Measurements from ENCODE around the gene UGGT1.

The UGGT1 gene

DNA sequence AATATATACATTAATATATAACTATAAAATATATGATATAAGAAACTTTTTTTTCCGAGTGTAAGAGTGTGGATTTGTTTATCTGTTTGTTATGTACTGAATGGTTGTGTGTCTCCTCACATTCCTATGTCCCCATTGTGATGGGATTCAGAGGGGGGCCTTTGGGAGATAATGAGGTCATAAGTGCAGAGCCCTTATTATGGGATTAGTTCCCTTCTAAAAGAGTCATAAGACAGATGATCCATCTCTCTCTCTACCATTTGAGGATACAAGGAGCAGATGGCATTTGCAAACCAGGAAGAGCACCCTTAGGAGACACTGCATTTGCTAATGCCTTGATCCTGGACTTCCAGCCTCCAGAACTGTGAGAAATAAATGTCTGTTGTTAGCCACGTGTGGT lies 32.9 kb upstream of the UGGT1 start:
- H3K27ac ChIP-seq: no peak overlapping the region
- TF ChIP-seq ZFX (IDR thresholded peaks at IDR 0.05; ENCODE audit: borderline replicate concordance): no peak
- TF ChIP-seq, protein P1, sequence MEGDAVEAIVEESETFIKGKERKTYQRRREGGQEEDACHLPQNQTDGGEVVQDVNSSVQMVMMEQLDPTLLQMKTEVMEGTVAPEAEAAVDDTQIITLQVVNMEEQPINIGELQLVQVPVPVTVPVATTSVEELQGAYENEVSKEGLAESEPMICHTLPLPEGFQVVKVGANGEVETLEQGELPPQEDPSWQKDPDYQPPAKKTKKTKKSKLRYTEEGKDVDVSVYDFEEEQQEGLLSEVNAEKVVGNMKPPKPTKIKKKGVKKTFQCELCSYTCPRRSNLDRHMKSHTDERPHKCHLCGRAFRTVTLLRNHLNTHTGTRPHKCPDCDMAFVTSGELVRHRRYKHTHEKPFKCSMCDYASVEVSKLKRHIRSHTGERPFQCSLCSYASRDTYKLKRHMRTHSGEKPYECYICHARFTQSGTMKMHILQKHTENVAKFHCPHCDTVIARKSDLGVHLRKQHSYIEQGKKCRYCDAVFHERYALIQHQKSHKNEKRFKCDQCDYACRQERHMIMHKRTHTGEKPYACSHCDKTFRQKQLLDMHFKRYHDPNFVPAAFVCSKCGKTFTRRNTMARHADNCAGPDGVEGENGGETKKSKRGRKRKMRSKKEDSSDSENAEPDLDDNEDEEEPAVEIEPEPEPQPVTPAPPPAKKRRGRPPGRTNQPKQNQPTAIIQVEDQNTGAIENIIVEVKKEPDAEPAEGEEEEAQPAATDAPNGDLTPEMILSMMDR (IDR thresholded peaks at IDR 0.05): no peak

DNA sequence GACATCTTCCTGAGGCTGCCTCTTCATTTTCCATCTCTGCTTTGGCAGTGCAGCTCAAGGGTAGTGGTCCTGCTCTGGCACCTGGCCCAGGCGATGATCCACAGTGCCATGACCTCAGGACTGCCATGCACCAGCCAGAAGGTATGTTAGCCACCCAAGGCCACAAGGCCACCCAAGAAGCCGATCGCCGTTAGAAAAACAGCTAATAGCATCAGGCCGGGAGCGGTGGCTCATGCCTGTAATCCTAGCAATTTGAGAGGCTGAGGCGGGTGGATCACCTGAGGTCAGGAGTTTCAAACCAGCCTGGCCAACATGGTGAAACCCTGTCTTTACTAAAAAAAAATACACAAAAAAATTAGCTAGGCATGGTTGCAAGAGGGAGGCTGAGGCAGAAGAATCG lies 28.4 kb upstream of the UGGT1 start:
- TF ChIP-seq ZFX (IDR thresholded peaks at IDR 0.05; ENCODE audit: borderline replicate concordance): no peak
- TF ChIP-seq, protein P1 (IDR thresholded peaks at IDR 0.05): no peak
- no peak overlapping the region for H3K27ac ChIP-seq

DNA sequence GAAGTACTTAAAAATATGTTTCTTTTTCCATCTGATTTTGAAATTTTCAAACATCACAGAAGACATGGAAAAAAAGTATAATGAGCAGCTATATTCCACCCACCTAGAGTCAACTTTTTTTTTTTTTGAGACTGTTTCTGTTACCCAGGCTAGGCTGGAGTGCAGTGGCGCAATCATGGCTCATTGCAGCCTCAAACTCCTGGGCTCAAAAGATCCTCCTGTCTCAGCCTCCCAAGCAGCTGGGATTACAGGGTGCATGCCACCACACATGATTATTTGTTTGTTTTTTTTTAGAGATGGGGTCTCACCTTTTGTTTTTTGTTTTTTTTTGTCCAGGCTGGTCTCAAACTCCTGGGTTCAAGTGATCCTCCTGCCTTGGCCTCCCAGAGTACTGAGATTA lies 26.6 kb upstream of the UGGT1 start:
- no peak overlapping the region for H3K27ac ChIP-seq
- TF ChIP-seq, protein P1 (IDR thresholded peaks at IDR 0.05): no peak
- no peak for TF ChIP-seq ZFX (IDR thresholded peaks at IDR 0.05; ENCODE audit: borderline replicate concordance)

DNA sequence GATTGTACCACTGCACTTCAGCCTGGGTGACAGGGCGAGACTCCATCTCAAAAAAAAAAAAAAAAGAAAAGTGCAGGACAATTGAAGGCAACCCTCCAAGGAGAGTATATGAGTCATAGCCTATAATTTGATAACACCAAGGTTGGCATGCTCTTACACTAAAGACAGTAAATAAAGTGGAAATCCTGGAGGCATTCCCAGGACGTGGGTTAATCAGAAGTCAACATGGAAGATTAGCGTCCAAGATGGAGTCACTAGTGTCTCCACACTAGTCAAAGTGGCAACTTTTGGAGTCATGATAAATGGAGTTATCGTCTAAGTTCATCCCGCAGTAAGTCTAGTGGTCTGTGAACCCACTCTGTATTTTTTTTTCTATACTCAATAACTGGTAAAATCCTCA lies 21.2 kb upstream of the UGGT1 start:
- H3K27ac ChIP-seq: no peak overlapping the region
- no peak for TF ChIP-seq ZFX (IDR thresholded peaks at IDR 0.05; ENCODE audit: borderline replicate concordance)
- TF ChIP-seq, protein P1 (IDR thresholded peaks at IDR 0.05): no peak

DNA sequence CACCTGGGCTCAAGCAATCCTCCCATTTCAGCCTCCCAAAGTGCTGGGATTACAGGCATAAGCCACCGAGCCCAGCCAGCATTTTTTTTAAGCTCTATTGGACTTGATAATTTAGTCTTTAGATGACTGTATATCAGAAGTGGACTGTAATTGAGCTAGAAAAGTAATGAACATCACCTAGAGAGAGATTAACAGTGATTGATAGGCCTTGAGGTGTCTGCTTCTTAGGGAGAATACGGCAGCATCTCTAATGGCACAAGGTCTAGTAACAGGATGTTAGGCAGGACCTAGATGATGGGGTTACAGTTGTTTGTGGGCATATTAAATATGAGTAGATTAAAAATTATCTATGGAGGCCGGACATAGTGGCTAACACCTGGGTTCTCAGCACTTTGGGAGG lies 17.7 kb upstream of the UGGT1 start:
- H3K27ac ChIP-seq: no peak overlapping the region
- TF ChIP-seq, protein P1 (IDR thresholded peaks at IDR 0.05): no peak
- no peak for TF ChIP-seq ZFX (IDR thresholded peaks at IDR 0.05; ENCODE audit: borderline replicate concordance)

DNA sequence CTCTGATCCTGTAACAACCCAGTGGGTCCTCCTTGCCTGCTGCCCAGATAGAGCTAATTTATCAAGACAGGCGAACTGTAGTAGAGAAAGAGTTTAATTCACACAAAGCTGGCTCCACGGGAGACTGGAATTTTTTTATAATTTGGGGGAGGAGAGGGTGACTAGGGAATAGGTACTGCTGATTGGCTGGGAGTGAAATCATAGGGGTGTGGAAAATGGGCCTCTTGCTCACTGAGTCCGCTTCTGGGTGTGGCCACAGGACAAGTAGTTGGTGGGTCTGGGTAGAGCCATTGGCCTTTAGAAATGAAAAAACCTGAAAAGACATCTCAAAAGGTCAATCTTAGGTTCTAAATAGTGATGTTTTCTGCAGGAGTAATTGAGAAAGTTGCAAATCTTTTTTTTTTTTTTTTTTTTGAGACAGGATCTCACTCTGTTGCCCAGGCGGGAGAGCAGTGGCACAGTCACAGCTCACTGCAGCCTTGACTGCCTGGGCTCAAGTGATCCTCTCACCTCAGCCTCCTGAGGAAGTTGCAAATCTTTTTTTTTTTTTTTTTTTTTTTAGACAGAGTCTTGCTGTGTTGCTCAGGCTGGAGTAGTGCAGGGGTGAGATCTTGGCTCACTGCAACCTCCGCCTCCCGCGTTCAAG lies 14.4 kb upstream of the UGGT1 start:
- TF ChIP-seq, protein P1 (IDR thresholded peaks at IDR 0.05): no peak
- no peak for TF ChIP-seq ZFX (IDR thresholded peaks at IDR 0.05; ENCODE audit: borderline replicate concordance)
- no peak overlapping the region for H3K27ac ChIP-seq

DNA sequence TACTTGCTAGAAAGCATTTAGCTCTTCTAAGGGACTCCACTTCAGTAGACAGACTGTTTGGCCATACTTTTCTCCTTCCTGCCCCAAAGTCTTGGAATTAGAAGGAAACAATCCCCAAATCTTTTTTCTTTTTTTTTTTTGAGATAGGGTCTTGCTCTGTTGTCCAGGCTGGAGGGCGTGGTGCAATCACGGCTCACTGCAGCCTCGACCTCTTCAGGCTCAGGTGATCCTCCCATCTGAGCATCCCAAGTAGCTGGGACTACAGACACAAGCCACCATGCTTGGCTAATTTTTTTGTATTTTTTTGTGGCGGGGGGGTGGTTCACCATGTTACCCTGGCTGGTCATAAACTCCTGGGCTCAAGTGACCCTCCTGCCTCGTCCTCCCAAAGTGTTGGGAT lies 6.2 kb upstream of the UGGT1 start:
- TF ChIP-seq ZFX (IDR thresholded peaks at IDR 0.05; ENCODE audit: borderline replicate concordance): no peak
- no peak overlapping the region for H3K27ac ChIP-seq

DNA sequence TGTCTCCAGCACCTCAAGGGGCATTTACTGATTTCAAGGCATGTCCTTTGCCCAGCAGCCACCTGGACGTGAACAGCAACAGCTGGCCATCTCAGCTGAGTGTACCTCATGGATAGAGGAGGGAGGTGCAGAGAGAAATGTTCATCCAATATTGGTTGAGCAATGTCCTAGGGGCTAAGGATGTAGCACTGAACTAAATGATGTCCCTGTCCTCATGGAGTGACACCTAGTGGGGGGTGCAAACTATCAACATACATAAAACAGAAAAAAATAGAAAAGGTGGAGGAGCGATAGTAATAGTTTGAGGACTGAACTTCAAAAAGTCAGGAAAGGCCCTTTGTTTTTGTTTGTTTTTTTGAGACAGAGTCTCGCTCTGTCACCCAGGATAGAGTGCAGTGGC lies 4.8 kb upstream of the UGGT1 start:
- TF ChIP-seq ZFX (IDR thresholded peaks at IDR 0.05; ENCODE audit: borderline replicate concordance): no peak
- TF ChIP-seq, protein P1 (IDR thresholded peaks at IDR 0.05): no peak
- H3K27ac ChIP-seq: no peak overlapping the region

Measured in 22Rv1 (cell line).